Measurements from ENCODE around the gene ALB.

DNA sequence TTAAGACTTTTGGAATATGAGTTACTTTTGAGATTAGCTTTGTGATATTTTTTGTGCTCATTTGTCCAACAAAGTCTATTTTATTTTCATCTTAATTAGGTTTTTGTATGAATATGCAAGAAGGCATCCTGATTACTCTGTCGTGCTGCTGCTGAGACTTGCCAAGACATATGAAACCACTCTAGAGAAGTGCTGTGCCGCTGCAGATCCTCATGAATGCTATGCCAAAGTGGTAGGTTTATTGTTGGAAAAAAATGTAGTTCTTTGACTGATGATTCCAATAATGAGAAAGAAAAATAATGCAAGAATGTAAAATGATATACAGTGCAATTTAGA lies 10.8 kb downstream of the ALB start:
- TF ChIP-seq, protein P1, sequence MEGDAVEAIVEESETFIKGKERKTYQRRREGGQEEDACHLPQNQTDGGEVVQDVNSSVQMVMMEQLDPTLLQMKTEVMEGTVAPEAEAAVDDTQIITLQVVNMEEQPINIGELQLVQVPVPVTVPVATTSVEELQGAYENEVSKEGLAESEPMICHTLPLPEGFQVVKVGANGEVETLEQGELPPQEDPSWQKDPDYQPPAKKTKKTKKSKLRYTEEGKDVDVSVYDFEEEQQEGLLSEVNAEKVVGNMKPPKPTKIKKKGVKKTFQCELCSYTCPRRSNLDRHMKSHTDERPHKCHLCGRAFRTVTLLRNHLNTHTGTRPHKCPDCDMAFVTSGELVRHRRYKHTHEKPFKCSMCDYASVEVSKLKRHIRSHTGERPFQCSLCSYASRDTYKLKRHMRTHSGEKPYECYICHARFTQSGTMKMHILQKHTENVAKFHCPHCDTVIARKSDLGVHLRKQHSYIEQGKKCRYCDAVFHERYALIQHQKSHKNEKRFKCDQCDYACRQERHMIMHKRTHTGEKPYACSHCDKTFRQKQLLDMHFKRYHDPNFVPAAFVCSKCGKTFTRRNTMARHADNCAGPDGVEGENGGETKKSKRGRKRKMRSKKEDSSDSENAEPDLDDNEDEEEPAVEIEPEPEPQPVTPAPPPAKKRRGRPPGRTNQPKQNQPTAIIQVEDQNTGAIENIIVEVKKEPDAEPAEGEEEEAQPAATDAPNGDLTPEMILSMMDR (IDR thresholded peaks at IDR 0.05): no peak
- TF ChIP-seq POLR2A (IDR thresholded peaks at IDR 0.05): no peak
